IMR-90 (cell line): ENCODE measurements around the gene RFPL3. TPM values are rescaled to one million over a fixed set of nuclear protein-coding genes. Genes with fewer than 3 reads are reported as not detected.

Source experiments
- ATAC-seq: fragments of 200-7000 bp; cut with Tn5 transposase; 2 replicates; pipeline ENCODE4 v1.9.1; 2020; ENCODE audit warnings: low read depth, mild to moderate bottlenecking, moderate library complexity
- BruUV-seq: library from RNA; stranded (reverse); fragments of 400-500 nt; replicated peaks from 2 replicates; lab custom pipeline; 2021; lab: Mats Ljungman, UMichigan
- CTCF ChIA-PET: fragments of 300-600 bp; formaldehyde crosslinking; extraction: SDS; loops from one replicate; lab custom pipeline; 2021; ENCODE audit warnings: antibody characterized with exemption; lab: Yijun Ruan, JAX
- POLR2A ChIA-PET: fragments of 300-600 bp; sonication (Branson Sonifier 250); formaldehyde crosslinking; loops from one replicate; lab custom pipeline; 2022; ENCODE audit warnings: antibody characterized with exemption; ENCODE audit not compliant: unreplicated experiment; lab: Charles Lee
- DNase-seq: peaks from one replicate; pipeline ENCODE4 v3.0.0; 2013
- H2AFZ ChIP-seq: replicated peaks from 2 replicates; pipeline ENCODE3; 2013; ENCODE audit warnings: low read length, mild to moderate bottlenecking; ENCODE audit not compliant: poor library complexity
- H2AK5ac ChIP-seq: 2 replicates; pipeline ENCODE4 v1.6.1; 2013; ENCODE audit warnings: low read depth, low read length, inconsistent platforms
- H2AK9ac ChIP-seq: replicated peaks from 2 replicates; pipeline ENCODE3; 2013; ENCODE audit warnings: mild to moderate bottlenecking, low read depth, low read length, moderate library complexity; ENCODE audit not compliant: poor library complexity
- H2BK120ac ChIP-seq: 2 replicates; pipeline ENCODE4 v1.6.1; 2013; ENCODE audit warnings: low read depth, low read length, inconsistent platforms
- H2BK15ac ChIP-seq: 3 replicates; pipeline ENCODE4 v1.6.1; 2013; ENCODE audit warnings: low read depth, low read length, inconsistent platforms
- H2BK20ac ChIP-seq: 2 replicates; pipeline ENCODE4 v1.6.1; 2013; ENCODE audit warnings: low read depth, mild to moderate bottlenecking, inconsistent platforms, low read length, moderate library complexity
- H2BK5ac ChIP-seq: 2 replicates; pipeline ENCODE4 v1.6.1; 2013; ENCODE audit warnings: mild to moderate bottlenecking, low read depth, low read length, inconsistent platforms; ENCODE audit not compliant: poor library complexity, severe bottlenecking
- H3K14ac ChIP-seq: replicated peaks from 2 replicates; pipeline ENCODE4 v1.6.1; 2013; ENCODE audit warnings: low read depth, low read length, inconsistent platforms
- H3K18ac ChIP-seq: 2 replicates; pipeline ENCODE4 v1.6.1; 2013; ENCODE audit warnings: low read depth, low read length, control low read depth
- H3K23ac ChIP-seq: 2 replicates; pipeline ENCODE4 v1.6.1; 2013; ENCODE audit warnings: low read depth, low read length, inconsistent platforms
- H3K27ac ChIP-seq: 2 replicates; pipeline ENCODE4 v1.5.1; 2013; ENCODE audit warnings: mild to moderate bottlenecking, control low read depth, low read length; ENCODE audit not compliant: insufficient read depth
- H3K27me3 ChIP-seq: 2 replicates; pipeline ENCODE4 v1.6.1; 2013; ENCODE audit warnings: low read length; ENCODE audit not compliant: control insufficient read depth, insufficient read depth
- H3K36me3 ChIP-seq: 2 replicates; pipeline ENCODE4 v1.6.1; 2013; ENCODE audit warnings: low read length, mixed read lengths; ENCODE audit not compliant: control insufficient read depth, insufficient read depth
- H3K4ac ChIP-seq: 2 replicates; pipeline ENCODE4 v1.6.1; 2013; ENCODE audit warnings: low read depth, low read length, inconsistent platforms
- H3K4me1 ChIP-seq: 2 replicates; pipeline ENCODE4 v1.6.1; 2013; ENCODE audit warnings: low read length, mixed read lengths; ENCODE audit not compliant: control insufficient read depth, insufficient read depth
- H3K4me2 ChIP-seq: 2 replicates; pipeline ENCODE4 v1.6.1; 2013; ENCODE audit warnings: low read depth, mild to moderate bottlenecking, control low read depth, low read length, moderate library complexity
- H3K4me3 ChIP-seq: 2 replicates; pipeline ENCODE4 v1.5.1; 2013; ENCODE audit warnings: low read depth, mild to moderate bottlenecking, control low read depth, low read length, moderate library complexity; ENCODE audit not compliant: insufficient read depth
- H3K56ac ChIP-seq: 2 replicates; pipeline ENCODE4 v1.6.1; 2013; ENCODE audit warnings: low read length, inconsistent platforms; ENCODE audit not compliant: insufficient read depth; ENCODE audit errors: extremely low read depth
- H3K79me1 ChIP-seq, 2 experiments: 2 replicates each; pipeline ENCODE4 v1.6.1; 2013; ENCODE audit warnings: low read length in 2 of 2, inconsistent platforms in 1 of 2, low read depth in 1 of 2
- H3K9ac ChIP-seq: 2 replicates; pipeline ENCODE4 v1.6.1; 2013; ENCODE audit warnings: low read depth, low read length, control low read depth
- H3K9me1 ChIP-seq: 2 replicates; pipeline ENCODE4 v1.6.1; 2013; ENCODE audit warnings: low read length, inconsistent platforms; ENCODE audit not compliant: insufficient read depth
- H3K9me3 ChIP-seq: 2 replicates; pipeline ENCODE4 v1.6.1; 2013; ENCODE audit warnings: low read length; ENCODE audit not compliant: control insufficient read depth, insufficient read depth
- H4K20me1 ChIP-seq: 2 replicates; pipeline ENCODE4 v1.6.1; 2013; ENCODE audit warnings: low read length, inconsistent platforms; ENCODE audit not compliant: insufficient read depth
- H4K5ac ChIP-seq: 2 replicates; pipeline ENCODE4 v1.6.1; 2013; ENCODE audit warnings: mild to moderate bottlenecking, low read depth, low read length, control low read depth
- H4K8ac ChIP-seq, 2 experiments: 2 replicates each; pipeline ENCODE4 v1.6.1; 2013; ENCODE audit warnings: low read depth in 2 of 2, low read length in 2 of 2, control low read depth in 1 of 2, inconsistent platforms in 1 of 2
- H4K91ac ChIP-seq: 2 replicates; pipeline ENCODE4 v1.6.1; 2013; ENCODE audit warnings: low read depth, low read length, inconsistent platforms; ENCODE audit not compliant: insufficient read depth
- BHLHE40 ChIP-seq: fragments of 150-350 bp; IDR thresholded peaks from 2 replicates; pipeline ENCODE4 v1.6.1; 2016; ENCODE audit warnings: mild to moderate bottlenecking, low read depth, low read length
- CEBPB ChIP-seq: IDR thresholded peaks from 2 replicates; pipeline ENCODE4 v1.6.1; 2012; ENCODE audit warnings: low read depth, low read length, improper control_type of control experiment
- CHD1 ChIP-seq: IDR thresholded peaks from 2 replicates; pipeline ENCODE4 v1.6.1; 2012; ENCODE audit warnings: low read depth, low read length, improper control_type of control experiment
- CTCF ChIP-seq: conservative IDR thresholded peaks from 2 replicates; pipeline ENCODE4 v1.5.1; 2012; ENCODE audit warnings: mild to moderate bottlenecking, low read depth, low read length, improper control_type of control experiment
- ELK1 ChIP-seq: fragments of 150-350 bp; IDR thresholded peaks from 2 replicates; pipeline ENCODE4 v1.6.1; 2016; ENCODE audit warnings: low read depth, mild to moderate bottlenecking, low read length, moderate library complexity, borderline replicate concordance
- MAFK ChIP-seq: IDR thresholded peaks from 2 replicates; pipeline ENCODE4 v1.6.1; 2012; ENCODE audit warnings: low read depth, low read length, improper control_type of control experiment
- MAZ ChIP-seq: IDR thresholded peaks from 2 replicates; pipeline ENCODE4 v1.6.1; 2012; ENCODE audit warnings: low read depth, mild to moderate bottlenecking, low read length, improper control_type of control experiment, moderate library complexity, borderline replicate concordance
- MXI1 ChIP-seq: IDR thresholded peaks from 2 replicates; pipeline ENCODE4 v1.6.1; 2012; ENCODE audit warnings: low read depth, mild to moderate bottlenecking, low read length, moderate library complexity, borderline replicate concordance
- NFE2L2 ChIP-seq: fragments of 150-350 bp; IDR thresholded peaks from 2 replicates; pipeline ENCODE4 v1.6.1; 2016; ENCODE audit warnings: low read depth, mild to moderate bottlenecking, low read length
- POLR2A ChIP-seq: IDR thresholded peaks from 2 replicates; pipeline ENCODE4 v1.6.1; 2012; ENCODE audit warnings: mild to moderate bottlenecking, low read depth, low read length
- RAD21 ChIP-seq: IDR thresholded peaks from 2 replicates; pipeline ENCODE4 v1.6.1; 2012; ENCODE audit warnings: low read length, improper control_type of control experiment
- RCOR1 ChIP-seq: IDR thresholded peaks from 2 replicates; pipeline ENCODE4 v1.6.1; 2012; ENCODE audit warnings: mild to moderate bottlenecking, low read length, improper control_type of control experiment; ENCODE audit not compliant: insufficient replicate concordance
- RFX5 ChIP-seq: IDR thresholded peaks from 2 replicates; pipeline ENCODE4 v1.8.0; 2012; ENCODE audit warnings: low read depth, mild to moderate bottlenecking, low read length, moderate library complexity
- SMC3 ChIP-seq: fragments of 150-350 bp; IDR thresholded peaks from 2 replicates; pipeline ENCODE4 v1.6.1; 2016; ENCODE audit warnings: low read depth, mild to moderate bottlenecking, antibody characterized with exemption, low read length, moderate library complexity
- USF2 ChIP-seq: fragments of 150-350 bp; IDR thresholded peaks from 2 replicates; pipeline ENCODE4 v1.6.1; 2017; ENCODE audit warnings: mild to moderate bottlenecking, antibody characterized with exemption, low read length, low read depth
- whole genome bisulfite sequencing, 2 experiments: methylation state at CpG; one replicate each; pipeline versions ENCODE4 v1.1.5 to v1.1.7; 2013; ENCODE audit warnings: missing lambda C conversion rate in 2 of 2; ENCODE audit not compliant: insufficient read length in 1 of 2; ENCODE audit errors: extremely low coverage in 2 of 2; 5-methylcytosine and 5-hydroxymethylcytosine counted together
- dilution Hi-C: fragments of 300-500 bp; cut with HindIII; formaldehyde crosslinking; loops from one replicate; pipeline ENCODE4 v1.14.3; 2018; ENCODE audit warnings: low sequenced_read_pairs; ENCODE audit not compliant: unreplicated experiment
- in situ Hi-C: fragments of 300-500 bp; cut with MboI; formaldehyde crosslinking; loops from 3 replicates; pipeline ENCODE4 v1.14.3; 2019; ENCODE audit warnings: low sequenced_read_pairs, inconsistent platforms, mixed read lengths
- intact Hi-C: fragments of 100-400 bp; cut with micrococcal nuclease; formaldehyde crosslinking; loops from 2 replicates; pipeline ENCODE4 v1.10.0; 2022
- polyA plus RNA-seq, 3 experiments: library from polyadenylated mRNA; depleted of rRNA; stranded (reverse); fragments of >200 nt; gene quantifications; 2 replicates each; pipeline ENCODE4 v1.2.3, GENCODE V29; 2012; ENCODE audit warnings: low replicate concordance in 1 of 3
- total RNA-seq: library from RNA; depleted of rRNA; stranded (reverse); fragments of >200 nt; gene quantifications from 2 replicates; pipeline ENCODE4 v1.2.3, GENCODE V29; 2012

The RFPL3 gene
- total and polyA plus RNA-seq, 2 of the 4 experiments (the other 2 are of a cell fraction) = not detected

GRCh38 chr22:32361257-32361656 is 3.6 kb downstream of the RFPL3 start:
- no peaks in the 10 kb centered on the region for H3K36me3 ChIP-seq
- H3K56ac ChIP-seq = no peak overlapping the region
- H3K9ac ChIP-seq = no peak overlapping the region
- no peak overlapping the region for H3K4me3 ChIP-seq
- no peak overlapping the region for H2AK9ac ChIP-seq
- no TSS peak for BruUV-seq
- H3K4ac ChIP-seq = no peak overlapping the region
- no peak overlapping the region for H2BK15ac ChIP-seq
- ATAC-seq = no peak
- TF ChIP-seq ELK1 (no peak), POLR2A (no peak), RAD21 (no peak), CHD1 (no peak), RCOR1 (no peak), CTCF (no peak), BHLHE40 (no peak), CEBPB (no peak), MAZ (no peak), USF2 (no peak), MAFK (no peak), MXI1 (no peak), RFX5 (no peak), NFE2L2 (no peak), SMC3 (no peak)
- POLR2A ChIA-PET = no interaction called here
- H4K8ac ChIP-seq = no peak overlapping the region
- no peak overlapping the region for H3K27ac ChIP-seq
- no CpG with 5 or more reads among the region's 2 CpGs for WGBS, 2 experiments
- no peaks in the 10 kb centered on the region for H4K20me1 ChIP-seq
- H3K79me1 ChIP-seq = no peaks in the 10 kb centered on the region
- H4K91ac ChIP-seq = no peak overlapping the region
- no peak overlapping the region for H2AFZ ChIP-seq
- H3K9me1 ChIP-seq = no peaks in the 10 kb centered on the region
- intact Hi-C loops (no loop called here), in situ Hi-C loops (no loop called here), dilution Hi-C loops (no loop called here)
- H2BK5ac ChIP-seq = no peak overlapping the region
- 0 out of 2 replicates have a peak, but pooled peaks cover 2% of the 10 kb centered on the region for H3K27me3 ChIP-seq
- H3K9me3 ChIP-seq = no peaks in the 10 kb centered on the region
- H2BK120ac ChIP-seq = no peak overlapping the region
- no peak overlapping the region for H3K18ac ChIP-seq
- CTCF ChIA-PET = no interaction called here
- no peak overlapping the region for H3K23ac ChIP-seq
- H4K5ac ChIP-seq = no peak overlapping the region
- no peaks in the 10 kb centered on the region for H3K4me1 ChIP-seq
- no peak overlapping the region for H2BK20ac ChIP-seq
- no peak for DNase-seq
- no peak overlapping the region for H3K14ac ChIP-seq
- H3K4me2 ChIP-seq = no peak overlapping the region
- H2AK5ac ChIP-seq = no peak overlapping the region
